ENCODE measurements around the gene SGSM1.
A peak's percentile ranks its signal among the peaks of the same experiment; 100 is the strongest.

SGSM1 gene

GRCh38 chr22:24948356-24949202 lies 142.6 kb downstream of the SGSM1 start:
- TF ChIP-seq POLR2AphosphoS5 (IDR thresholded peaks at IDR 0.05; ENCODE audit: low read depth, low read length) (no peak), TAF1 (IDR thresholded peaks at IDR 0.05; ENCODE audit: borderline replicate concordance, insufficient read depth, low read length) (no peak), REST (IDR thresholded peaks at IDR 0.05; ENCODE audit: insufficient read depth in 1 of 2, low read depth in 2 of 2, low read length in 2 of 2) (no peak), FOXP2 (optimal IDR thresholded peaks at IDR 0.05; ENCODE audit: borderline replicate concordance, extremely low read depth, extremely low read length, insufficient read depth) (no peak), SIN3A (IDR thresholded peaks at IDR 0.05; ENCODE audit: borderline replicate concordance, insufficient read depth, low read length) (no peak)

- TF ChIP-seq SIN3A (IDR thresholded peaks at IDR 0.05; ENCODE audit: borderline replicate concordance, insufficient read depth, low read length) = no peak
- no peak for TF ChIP-seq TAF1 (IDR thresholded peaks at IDR 0.05; ENCODE audit: borderline replicate concordance, insufficient read depth, low read length)
- TF ChIP-seq FOXP2 (optimal IDR thresholded peaks at IDR 0.05; ENCODE audit: borderline replicate concordance, extremely low read depth, extremely low read length, insufficient read depth) = no peak
- TF ChIP-seq POLR2AphosphoS5 (IDR thresholded peaks at IDR 0.05; ENCODE audit: low read depth, low read length) = no peak
- TF ChIP-seq REST (IDR thresholded peaks at IDR 0.05; ENCODE audit: insufficient read depth in 1 of 2, low read depth in 2 of 2, low read length in 2 of 2) = no peak
Measured at GRCh38 chr22:24950272-24950902, 144.4 kb downstream of the SGSM1 start.

GRCh38 chr22:24951942-24952836 lies 146.2 kb downstream of the SGSM1 start, which contains the start of gene KIAA1671:
TSS of gene KIAA1671 (plus strand) at chr22:24952716. CDS start at chr22:25028000, 75,284 bp downstream.
- TF ChIP-seq TAF1 (IDR thresholded peaks at IDR 0.05; ENCODE audit: borderline replicate concordance, insufficient read depth, low read length) (no peak), FOXP2 (optimal IDR thresholded peaks at IDR 0.05; ENCODE audit: borderline replicate concordance, extremely low read depth, extremely low read length, insufficient read depth) (peak; percentile 86), SIN3A (IDR thresholded peaks at IDR 0.05; ENCODE audit: borderline replicate concordance, insufficient read depth, low read length) (no peak), POLR2AphosphoS5 (IDR thresholded peaks at IDR 0.05; ENCODE audit: low read depth, low read length) (no peak)

- TF ChIP-seq POLR2AphosphoS5 (IDR thresholded peaks at IDR 0.05; ENCODE audit: low read depth, low read length) = no peak
- TF ChIP-seq REST (IDR thresholded peaks at IDR 0.05; ENCODE audit: insufficient read depth in 1 of 2, low read depth in 2 of 2, low read length in 2 of 2) = no peak
- TF ChIP-seq TAF1 (IDR thresholded peaks at IDR 0.05; ENCODE audit: borderline replicate concordance, insufficient read depth, low read length) = no peak
- TF ChIP-seq SIN3A (IDR thresholded peaks at IDR 0.05; ENCODE audit: borderline replicate concordance, insufficient read depth, low read length) = 0 out of 2 replicates have a peak, but pooled peaks have one; percentile 27
Measured at GRCh38 chr22:24952837-24953383, 146.9 kb downstream of the SGSM1 start.

Measured in PFSK-1 (cell line).